Skeletal muscle cell (primary cell): ENCODE results near the gene CAPN2.
A peak's percentile ranks its signal among the peaks of the same experiment; 100 is the strongest.

Source experiments
- DNase-seq: peaks from one replicate; pipeline ENCODE4 v3.0.0-alpha.2; 2010; ENCODE audit warnings: low read depth
- H3K4me3 ChIP-seq: 2 replicates; pipeline ENCODE4 v1.5.1; 2011; ENCODE audit warnings: low read depth, mild to moderate bottlenecking, control low read depth, low read length, moderate library complexity

The CAPN2 gene

DNA sequence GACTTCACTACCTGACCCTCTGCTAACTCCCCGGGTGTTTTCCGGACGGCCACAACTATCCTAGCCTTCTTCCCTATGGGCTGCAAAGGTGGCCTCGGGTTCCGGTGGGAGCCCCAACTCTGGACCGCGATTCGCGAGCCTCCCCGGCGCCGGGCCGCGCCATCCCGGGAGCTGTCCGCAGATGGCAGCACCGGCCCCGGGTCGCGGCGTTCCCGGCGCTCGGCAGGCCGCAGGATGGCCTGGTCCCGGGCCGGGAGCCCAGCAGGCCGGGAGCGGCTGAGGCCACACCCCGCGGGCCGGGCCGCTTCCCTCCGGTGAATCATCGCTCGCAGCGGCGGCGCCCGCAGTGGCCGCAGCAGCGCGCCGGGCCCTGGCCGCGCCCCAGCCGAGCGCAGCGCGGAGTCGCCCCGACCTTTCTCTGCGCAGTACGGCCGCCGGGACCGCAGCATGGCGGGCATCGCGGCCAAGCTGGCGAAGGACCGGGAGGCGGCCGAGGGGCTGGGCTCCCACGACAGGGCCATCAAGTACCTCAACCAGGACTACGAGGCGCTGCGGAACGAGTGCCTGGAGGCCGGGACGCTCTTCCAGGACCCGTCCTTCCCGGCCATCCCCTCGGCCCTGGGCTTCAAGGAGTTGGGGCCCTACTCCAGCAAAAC, at the start of gene CAPN2:
Gene CAPN2, plus strand, starts transcription at position 346 of the 656 bp plus-strand sequence. Its CDS starts 102 bp downstream, at position 448.
- peak within 1 kb of the TSS; percentile 89 for H3K4me3 ChIP-seq
- DNase-seq = no peak

DNA sequence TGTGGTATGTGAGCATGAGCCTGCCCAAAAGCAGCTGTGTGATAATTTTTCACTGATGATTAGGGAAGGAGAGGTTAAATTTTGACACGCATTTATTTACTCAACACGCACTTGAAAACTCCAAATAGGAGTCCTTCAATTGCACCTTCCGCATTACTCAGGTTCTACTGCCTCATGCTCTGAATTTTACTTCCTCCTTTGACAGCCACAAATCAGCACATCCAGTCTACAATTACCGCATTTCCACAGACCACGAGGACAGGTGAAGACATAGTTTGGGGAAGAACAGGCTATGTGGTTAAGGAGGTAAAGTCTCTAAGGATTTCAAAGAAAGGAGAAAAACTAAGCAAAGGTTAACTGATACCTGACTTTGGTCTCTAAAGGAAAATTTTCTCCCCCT, 49.4 kb upstream of the CAPN2 start:
- no peak for DNase-seq
- no peak overlapping the region for H3K4me3 ChIP-seq

DNA sequence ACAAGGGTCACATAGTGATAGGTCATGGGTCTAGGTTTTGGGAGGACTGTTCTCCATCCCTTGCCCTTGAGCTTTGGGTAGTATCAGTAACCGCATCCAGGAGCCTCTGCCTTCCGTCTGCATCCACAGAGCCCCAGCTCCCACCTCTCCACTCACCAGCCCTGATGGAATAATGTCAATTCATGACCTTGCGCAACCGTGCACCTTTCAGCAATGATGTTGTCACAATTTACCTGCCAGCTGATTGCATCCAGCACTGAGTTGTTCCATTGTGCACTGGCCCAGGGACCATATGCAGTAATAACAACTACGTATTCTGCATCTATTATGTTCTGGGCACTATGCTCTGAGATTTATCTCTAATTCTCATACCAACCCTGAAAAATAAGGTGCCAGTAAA, 48.2 kb upstream of the CAPN2 start:
- H3K4me3 ChIP-seq = no peak overlapping the region

DNA sequence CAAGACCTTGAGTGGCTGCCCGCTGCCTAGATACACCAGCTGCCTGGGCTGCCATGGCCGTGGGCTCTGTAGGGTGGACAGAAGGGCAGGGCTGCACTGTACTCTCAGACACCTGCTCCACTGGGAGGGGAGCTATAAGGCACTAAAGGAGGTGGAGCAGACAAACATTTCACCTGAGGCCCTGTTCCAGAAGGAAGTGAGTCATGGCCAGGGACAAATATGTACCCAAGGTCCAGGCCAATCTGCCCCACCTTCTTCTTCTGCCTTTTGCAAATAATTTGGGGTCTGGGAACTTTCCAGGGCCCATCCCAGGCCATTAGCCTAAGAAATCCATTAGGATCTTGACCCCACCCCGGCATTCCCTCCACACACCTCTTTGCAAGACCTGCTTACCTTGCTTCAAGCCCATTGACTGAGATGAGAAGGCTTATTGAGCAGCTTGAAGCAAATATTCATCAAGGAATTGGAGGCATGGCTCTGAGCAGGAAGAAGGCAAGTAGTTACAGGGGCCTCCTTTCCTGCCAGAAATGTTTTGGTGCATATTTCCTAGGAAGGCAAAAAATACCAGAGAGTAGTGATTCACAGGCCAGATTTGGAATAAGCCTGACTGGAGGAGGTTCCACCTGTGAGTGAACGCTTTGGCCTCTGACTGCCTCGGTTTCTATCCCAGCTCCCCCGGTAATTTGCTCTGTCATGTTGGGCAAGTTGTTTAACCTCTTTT, 46.6 kb upstream of the CAPN2 start, which contains the start of gene CAPN8:
Gene CAPN8, minus strand, starts transcription at position 110 of the 721 bp plus-strand sequence. Its CDS starts 55 bp downstream, at position 55.
- DNase-seq = no peak
- no peak within 1 kb of the TSS for H3K4me3 ChIP-seq

More for the DNA sequence above, 48.2 kb upstream of the CAPN2 start:
- no peak for DNase-seq

DNA sequence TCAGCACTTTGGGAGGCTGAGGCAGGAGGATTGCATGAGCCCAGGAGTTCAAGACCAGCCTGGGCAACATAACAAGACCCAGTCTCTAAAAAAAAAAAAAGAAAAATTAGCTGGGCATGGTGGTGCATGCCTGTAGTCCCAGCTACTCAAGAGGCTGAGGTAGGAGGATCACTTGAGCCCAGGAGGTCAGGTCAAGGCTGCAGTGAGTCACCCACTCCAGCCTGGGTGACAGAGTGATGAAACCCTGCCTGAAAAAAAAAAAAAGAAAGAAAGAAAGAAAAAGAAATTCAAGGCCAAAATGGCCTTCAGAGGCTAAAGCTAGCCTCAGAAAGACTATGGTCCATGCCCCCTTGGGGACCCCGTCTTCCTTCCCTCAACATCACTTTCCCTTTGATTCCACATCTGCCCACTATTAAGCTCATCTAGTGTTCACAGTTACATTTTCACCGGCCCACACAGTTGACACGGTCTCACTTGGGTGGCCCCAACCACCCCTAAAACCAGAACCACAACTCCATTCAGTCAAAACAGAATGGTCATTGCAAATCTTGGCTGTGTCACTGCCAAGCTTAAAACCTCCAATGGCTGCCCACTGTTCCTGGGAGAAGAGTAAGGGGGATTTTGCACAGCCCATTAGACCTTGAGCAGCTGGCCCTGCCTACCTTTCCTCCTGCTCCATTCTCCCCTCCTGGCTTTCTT, 44.7 kb upstream of the CAPN2 start:
- DNase-seq = no peak
- H3K4me3 ChIP-seq = no peak overlapping the region

DNA sequence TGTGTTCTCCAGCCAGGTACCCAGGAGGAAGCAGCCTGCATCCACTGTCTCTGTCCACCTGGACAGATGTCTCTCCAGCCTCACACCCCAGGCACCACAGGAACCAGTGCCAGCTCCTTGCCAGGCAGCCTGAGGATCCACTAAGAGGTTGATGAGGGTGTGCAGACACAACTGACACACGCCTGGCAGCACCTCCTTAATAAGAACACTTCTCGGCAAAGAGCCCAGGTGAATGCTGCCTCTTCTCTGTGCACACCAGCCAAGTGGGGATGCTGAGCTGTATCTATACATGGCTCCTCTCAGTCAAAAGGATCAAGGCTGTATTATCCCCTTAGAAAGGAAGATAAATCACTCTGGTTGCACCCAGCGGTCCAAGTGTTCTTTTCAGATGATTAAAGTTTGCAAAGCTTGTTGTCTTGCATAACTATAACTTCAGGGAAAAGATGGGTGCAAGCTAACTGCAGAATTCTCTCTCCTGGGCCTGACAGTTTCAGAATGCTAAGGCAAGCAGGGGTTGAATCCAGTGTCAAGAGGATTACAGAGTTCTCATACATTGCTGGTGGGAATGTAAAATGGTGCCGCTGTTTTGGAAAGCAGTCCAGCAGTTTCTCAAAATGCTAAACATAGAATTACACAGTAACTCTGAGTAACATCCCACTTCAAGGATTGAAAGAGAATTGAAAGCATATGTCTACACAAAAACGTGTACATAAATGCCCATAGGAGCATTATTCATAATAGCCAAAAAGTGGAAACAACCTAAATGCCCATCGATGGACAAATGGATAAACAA, 43.1 kb upstream of the CAPN2 start:
- H3K4me3 ChIP-seq = no peak overlapping the region
- DNase-seq = no peak

DNA sequence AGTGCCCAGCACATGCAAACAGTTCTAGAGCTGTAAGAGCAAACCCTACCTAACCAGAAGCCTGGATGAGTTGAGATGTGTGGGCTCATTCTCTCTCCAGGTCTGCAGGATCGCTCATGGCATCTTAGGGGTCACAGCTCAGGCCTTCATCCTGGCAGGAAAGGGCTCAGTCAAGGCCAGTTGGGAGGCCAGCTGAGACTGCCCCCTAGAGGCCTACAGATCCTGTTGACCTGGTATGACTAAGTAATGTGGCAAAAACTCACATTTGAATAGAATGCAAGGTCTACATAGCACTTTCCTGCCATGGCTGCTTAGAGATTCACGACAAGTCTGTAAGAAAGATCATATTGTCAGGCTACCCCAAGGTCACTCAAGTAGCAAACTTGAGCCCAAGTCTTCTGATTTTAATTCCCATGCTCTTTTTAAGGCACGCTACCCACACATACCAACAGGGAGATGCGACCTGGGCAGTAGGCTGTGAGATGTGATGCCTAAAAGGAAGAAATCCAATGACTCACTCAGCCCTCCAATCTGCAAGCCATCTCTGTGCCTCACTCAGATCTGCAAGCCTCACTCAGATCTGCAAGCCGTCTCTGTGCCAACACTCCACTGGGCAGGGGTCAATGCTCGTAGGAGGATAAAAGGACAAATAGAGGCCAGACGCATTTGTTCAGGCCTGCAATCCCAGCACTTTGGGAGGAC, 41.7 kb upstream of the CAPN2 start:
- peak; percentile 7 for DNase-seq
- H3K4me3 ChIP-seq = no peak overlapping the region

DNA sequence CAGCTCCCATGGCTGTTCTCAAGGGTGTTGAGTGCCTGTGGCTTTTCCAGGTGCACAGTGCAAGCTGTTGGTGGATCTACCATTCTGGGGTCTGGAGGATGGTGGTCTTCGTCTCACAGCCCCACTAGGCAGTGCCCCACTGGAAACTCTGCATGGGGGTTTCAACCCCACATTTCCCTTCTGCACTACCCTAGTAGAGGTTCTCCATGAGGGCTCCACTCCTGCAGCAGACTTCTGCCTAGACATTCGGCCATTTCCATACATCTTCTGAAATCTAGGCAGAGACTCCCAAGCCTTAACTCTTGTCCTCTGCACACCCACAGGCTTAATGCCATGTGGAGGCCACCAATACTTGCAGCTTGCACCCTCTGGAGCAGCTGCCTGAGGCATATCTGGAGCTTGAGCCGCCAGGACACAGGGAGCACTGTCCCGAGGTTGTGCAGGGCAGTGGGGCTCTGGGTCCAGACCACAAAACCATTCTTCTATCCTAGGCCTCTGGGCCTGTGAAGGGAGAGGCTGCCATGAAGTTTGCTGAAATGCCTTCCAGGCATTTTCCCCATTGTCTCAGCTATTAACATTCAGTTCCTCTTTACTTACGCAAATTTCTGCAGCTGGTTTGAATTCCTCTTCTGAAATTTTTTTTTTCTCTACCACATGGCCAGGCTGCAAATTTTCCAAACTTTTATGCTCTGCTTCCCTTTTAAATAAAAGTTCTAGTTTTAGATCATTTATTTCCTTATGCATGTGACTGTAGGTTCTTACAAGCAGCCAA, 38.0 kb upstream of the CAPN2 start:
- no peak overlapping the region for H3K4me3 ChIP-seq
- no peak for DNase-seq

DNA sequence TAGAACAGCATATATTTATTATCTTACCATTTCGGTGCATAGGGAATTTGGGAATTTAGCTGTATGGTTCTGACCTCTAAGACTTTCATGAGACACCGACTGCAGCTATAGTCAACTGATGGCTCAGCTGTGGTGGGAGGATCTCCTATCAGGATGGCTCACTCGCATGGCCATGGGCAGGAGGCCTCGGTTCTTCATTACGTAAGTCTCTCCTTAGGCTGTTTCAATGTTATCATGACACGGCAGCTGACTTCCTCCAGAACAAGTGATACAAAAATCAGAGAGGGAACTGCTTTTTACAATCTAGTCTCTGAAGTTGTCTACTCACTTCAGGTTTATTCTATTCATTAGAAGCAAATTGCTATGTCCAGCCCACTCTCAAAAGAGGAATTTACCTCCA, 33.5 kb upstream of the CAPN2 start:
- DNase-seq = no peak
- no peak overlapping the region for H3K4me3 ChIP-seq

DNA sequence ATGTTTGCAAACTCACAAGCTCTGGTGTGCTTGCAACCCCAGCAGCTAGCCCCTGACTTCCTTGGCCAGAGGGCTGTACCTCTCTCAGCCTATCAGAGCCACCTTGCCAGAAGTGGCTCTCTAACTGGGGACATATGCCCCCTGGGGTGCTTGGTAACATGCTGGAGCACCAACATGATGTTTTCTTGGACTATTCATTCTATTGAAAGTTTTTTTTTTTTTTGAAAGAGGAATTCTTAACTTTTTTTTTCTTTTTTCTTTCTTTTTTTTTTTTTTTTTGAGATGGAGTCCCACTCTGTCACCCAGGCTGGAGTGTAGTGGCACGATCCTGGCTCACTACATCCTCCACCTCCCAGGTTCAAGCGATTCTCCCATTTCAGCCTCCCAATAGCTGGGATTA, 32.2 kb upstream of the CAPN2 start:
- H3K4me3 ChIP-seq = no peak overlapping the region
- no peak for DNase-seq

DNA sequence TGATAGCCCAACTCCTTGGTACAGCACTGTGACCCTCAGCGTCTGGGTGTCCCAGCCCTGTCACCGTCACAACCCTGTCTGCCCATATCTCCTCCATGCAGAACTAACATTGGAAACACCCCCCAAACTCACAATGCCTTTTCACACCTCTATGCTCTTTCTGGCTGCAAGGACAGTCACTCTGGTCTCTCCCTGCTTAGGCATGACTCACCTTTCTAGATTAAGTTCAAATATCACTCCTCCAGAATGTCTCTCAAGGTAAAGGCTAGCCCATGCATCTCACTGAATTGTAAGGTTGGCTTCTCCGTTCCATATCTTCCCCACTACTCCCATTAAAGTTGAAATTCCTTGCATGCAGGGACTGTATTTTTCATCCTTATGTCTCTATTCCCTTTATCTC, 29.8 kb upstream of the CAPN2 start:
- H3K4me3 ChIP-seq = no peak overlapping the region
- no peak for DNase-seq

DNA sequence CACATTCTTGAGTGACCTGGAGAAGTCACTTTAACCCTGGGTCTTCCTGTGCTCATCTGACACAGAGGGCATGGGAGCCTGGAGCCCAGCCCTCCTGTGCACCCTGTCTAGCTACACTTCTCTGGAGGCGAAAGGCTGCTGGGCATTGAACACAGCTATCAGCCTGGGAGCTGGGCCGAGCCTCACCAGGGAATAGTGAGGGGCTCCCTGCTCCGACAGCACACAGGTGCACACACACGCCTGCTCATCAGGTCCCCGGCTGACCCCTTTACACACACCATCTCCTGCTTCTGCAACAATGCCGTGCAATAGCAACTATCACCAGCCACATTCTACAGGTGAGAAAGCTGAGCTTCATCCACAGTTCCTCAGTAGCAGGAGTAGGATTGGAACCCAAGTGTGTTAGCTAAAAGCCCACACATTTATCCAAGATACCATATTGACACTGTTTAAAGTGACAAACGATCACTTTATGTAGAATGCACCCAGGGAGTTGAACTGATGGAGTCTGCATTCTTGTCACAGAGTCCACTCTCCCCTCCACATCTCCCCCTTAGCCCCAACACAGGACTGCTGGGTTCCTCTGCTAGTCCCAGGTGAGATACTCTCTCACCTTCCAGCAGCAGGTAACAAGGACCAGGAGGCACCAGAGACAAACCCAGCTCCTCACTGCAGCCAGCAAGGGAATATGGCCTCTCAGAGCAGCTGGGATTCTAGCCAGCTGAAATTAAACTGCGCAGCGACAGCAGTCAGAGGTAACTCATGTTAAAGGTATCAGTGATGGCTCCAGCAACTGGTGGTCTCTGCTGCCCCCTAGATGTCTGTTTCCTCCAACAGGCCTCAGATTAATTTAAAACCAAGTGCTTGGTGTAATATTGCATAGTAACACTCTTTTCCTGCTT, 28.5 kb upstream of the CAPN2 start:
- no peak for DNase-seq
- no peak overlapping the region for H3K4me3 ChIP-seq

DNA sequence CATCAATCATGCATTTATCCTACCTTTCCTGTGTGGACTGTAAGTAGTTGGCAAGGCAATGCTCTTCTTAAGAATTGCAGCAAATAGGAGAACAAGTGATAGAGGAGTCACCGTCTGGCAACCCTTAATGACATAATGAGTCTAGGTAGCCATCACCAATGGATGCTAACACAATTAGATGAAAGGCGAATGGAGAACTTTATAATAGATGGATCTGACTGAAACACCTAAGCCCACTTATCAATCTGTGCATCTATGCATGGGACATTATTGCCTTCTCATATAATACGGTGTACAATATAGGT, 27.9 kb upstream of the CAPN2 start:
- no peak for DNase-seq
- no peak overlapping the region for H3K4me3 ChIP-seq

DNA sequence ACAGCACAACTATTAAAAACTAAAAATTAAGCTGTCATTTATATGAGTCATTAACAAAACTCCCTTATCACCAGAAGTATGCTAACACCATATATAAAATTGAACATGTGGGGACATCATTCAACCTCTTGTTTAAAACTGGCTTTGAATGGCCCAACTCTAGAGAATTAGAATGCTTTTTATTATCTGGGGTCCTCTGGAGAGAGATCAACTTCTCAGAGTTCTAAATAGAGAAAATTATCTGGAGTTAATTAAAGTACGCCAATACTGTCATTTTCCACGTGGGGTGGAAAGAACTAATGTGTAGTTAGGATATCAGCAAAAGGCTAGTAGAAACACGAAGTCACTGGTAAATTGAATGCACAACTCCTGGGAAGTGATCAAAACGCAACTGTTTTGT, 21.2 kb upstream of the CAPN2 start:
- H3K4me3 ChIP-seq = no peak overlapping the region
- DNase-seq = no peak

DNA sequence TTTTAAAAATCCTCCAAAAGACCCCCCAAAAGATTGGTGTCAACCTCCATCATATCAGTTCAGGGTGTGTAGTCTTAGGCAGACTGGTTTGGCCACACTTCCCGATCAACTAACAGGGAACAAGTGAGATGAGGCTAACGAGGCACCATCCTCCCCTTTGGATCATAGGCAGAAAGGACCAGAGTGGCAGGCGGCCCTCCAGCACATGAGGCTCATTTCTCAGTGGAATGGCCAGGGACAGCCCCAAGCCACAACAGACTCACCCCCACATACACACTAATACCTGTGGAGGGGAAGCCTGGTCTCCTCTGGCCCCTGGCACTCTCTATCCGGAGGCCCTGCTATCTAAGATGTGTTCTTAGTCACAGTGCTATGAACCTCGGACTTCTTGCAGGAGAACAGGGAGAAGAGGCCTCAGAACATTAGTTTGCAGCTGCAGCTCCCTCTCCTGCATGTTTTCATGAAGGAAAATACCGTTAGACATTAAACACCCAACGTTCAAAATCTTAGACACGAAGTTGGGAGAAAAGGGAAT, 17.3 kb upstream of the CAPN2 start:
- no peak overlapping the region for H3K4me3 ChIP-seq
- no peak for DNase-seq

DNA sequence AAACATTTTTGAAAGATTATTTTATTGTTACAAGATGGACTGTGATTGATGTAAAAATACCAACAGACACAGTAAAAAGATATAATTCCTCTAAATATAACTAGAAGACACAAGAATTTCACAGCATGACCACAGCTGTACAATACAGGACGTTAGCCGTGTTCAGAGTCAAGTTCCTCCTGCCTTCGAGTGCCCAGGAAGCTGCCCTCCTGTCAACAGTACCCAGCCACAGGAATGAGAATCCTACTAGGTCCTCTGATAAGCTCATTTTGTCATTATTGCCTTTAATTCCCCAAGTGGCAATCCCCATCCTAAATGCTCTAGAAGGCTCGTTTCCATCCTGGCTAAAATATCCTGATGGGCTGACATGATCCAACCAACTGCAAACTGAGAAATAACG, 16.4 kb upstream of the CAPN2 start:
- DNase-seq = no peak

DNA sequence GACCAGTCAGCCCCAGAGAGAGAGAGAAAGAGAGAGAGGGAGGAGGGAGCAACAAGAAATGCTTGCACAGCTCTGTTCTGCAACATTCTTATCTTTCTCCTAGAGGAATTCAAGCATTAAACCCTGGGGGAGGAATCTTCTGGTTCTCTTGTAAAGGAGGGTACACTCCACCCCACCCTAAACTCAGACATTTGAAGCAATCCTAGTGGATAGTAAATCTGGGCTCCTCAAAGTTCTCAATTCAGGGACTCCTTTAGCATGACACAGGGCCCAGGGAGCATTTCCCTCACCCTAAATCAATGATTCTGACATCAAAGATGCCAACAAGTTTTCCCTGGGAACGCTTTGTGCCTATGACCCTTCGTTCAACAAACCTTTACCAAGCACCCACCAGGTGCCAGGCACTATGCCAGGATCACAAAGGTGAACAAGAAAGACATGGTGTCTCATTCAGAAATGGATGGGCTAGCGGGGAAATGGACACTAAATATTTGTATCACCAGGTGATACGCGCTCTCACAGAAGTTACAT, 11.9 kb upstream of the CAPN2 start:
- H3K4me3 ChIP-seq = no peak overlapping the region
- DNase-seq = no peak

More for the DNA sequence above, 16.4 kb upstream of the CAPN2 start:
- no peak overlapping the region for H3K4me3 ChIP-seq
